Activated CD4-positive, alpha-beta T cell treated with anti-CD3 and anti-CD28 coated beads for 1 hour (primary cell): ENCODE measurements around the gene SETD9.

Source experiments
- DNase-seq: peaks from one replicate; pipeline ENCODE4 v3.0.0-alpha.2; 2020

Gene SETD9

GRCh38 chr5:56941981-56942380 is 32.6 kb downstream of the SETD9 start:
- no peak for DNase-seq

- DNase-seq: no peak
Observed at GRCh38 chr5:56947052-56947451, 37.7 kb downstream of the SETD9 start.

GRCh38 chr5:56950626-56951125 is 41.3 kb downstream of the SETD9 start:
- DNase-seq: peak; percentile 38

GRCh38 chr5:56951126-56951945 is 41.9 kb downstream of the SETD9 start:
- DNase-seq: peak; percentile 11

GRCh38 chr5:56951946-56952691 is 42.7 kb downstream of the SETD9 start, which contains the start of gene MIER3:
TSS of gene MIER3 (minus strand) at chr5:56952123. CDS start at chr5:56952102, 21 bp downstream.
- DNase-seq: peak; percentile 73

- no peak for DNase-seq
Observed at GRCh38 chr5:56954262-56954661, 44.9 kb downstream of the SETD9 start.

- DNase-seq: no peak
Observed at GRCh38 chr5:56958595-56958994, 49.2 kb downstream of the SETD9 start.

GRCh38 chr5:56959326-56959725 is 49.9 kb downstream of the SETD9 start:
- no peak for DNase-seq

GRCh38 chr5:56961746-56962145 is 52.4 kb downstream of the SETD9 start:
- DNase-seq: no peak

GRCh38 chr5:56962286-56962685 is 52.9 kb downstream of the SETD9 start:
- DNase-seq: no peak

GRCh38 chr5:56963246-56963645 is 53.9 kb downstream of the SETD9 start:
- no peak for DNase-seq

- DNase-seq: no peak
Observed at GRCh38 chr5:56964173-56964572, 54.8 kb downstream of the SETD9 start.
